WTC11 (cell line): Measurements from ENCODE around the gene NFYB. TPM values are rescaled to one million over a fixed set of nuclear protein-coding genes. Genes with fewer than 3 reads are reported as not detected.

Source experiments
- ATAC-seq: fragments of 200-7000 bp; cut with Tn5 transposase; 2 replicates; pipeline ENCODE4 v1.10.0; 2021; ENCODE audit warnings: mild to moderate bottlenecking, moderate library complexity
- CTCF ChIA-PET: fragments of 300-600 bp; sonication (Branson Sonifier 250); formaldehyde crosslinking; loops from one replicate; lab custom pipeline; 2021; ENCODE audit warnings: antibody characterized with exemption; lab: Charles Lee
- POLR2A ChIA-PET: fragments of 350-600 bp; sonication (Branson Sonifier 250); formaldehyde crosslinking; loops from one replicate; lab custom pipeline; 2021; ENCODE audit warnings: antibody characterized with exemption; lab: Charles Lee
- DNase-seq: peaks from one replicate; pipeline ENCODE4 v3.0.0; 2021; ENCODE audit warnings: low spot score
- H3K27ac Mint-ChIP-seq: 2 replicates; pipeline ENCODE4 v1.8.0; 2021; ENCODE audit warnings: mixed read lengths
- H3K27me3 Mint-ChIP-seq: 2 replicates; pipeline ENCODE4 v1.8.0; 2021; ENCODE audit warnings: low read depth, mild to moderate bottlenecking, moderate library complexity, mixed read lengths
- H3K36me3 Mint-ChIP-seq: 2 replicates; pipeline ENCODE4 v1.8.0; 2021; ENCODE audit warnings: mixed read lengths
- H3K4me1 Mint-ChIP-seq: 2 replicates; pipeline ENCODE4 v1.8.0; 2022; ENCODE audit warnings: mixed read lengths
- H3K4me3 Mint-ChIP-seq: 2 replicates; pipeline ENCODE4 v1.8.0; 2021; ENCODE audit warnings: mild to moderate bottlenecking, moderate library complexity, mixed read lengths
- H3K9me3 Mint-ChIP-seq: 2 replicates; pipeline ENCODE4 v1.8.0; 2021; ENCODE audit warnings: mixed read lengths
- ATF1 ChIP-seq: sonication (generic); formaldehyde crosslinking; IDR thresholded peaks from 2 replicates; pipeline ENCODE4 v1.8.1; 2023; ENCODE audit warnings: mild to moderate bottlenecking, moderate library complexity, missing genetic modification reagents
- ELF4 ChIP-seq: sonication (generic); formaldehyde crosslinking; IDR thresholded peaks from 2 replicates; pipeline ENCODE4 v1.8.1; 2022; ENCODE audit warnings: low read depth, mild to moderate bottlenecking, moderate library complexity, missing genetic modification reagents
- FOXK1 ChIP-seq: sonication (generic); formaldehyde crosslinking; IDR thresholded peaks from 2 replicates; pipeline ENCODE4 v1.8.0; 2022; ENCODE audit warnings: mild to moderate bottlenecking, moderate library complexity, missing genetic modification reagents
- GTF2I ChIP-seq: fragments of 250-450 bp; sonication (Bioruptor Pico); conservative IDR thresholded peaks from 2 replicates; pipeline ENCODE4 v1.4.0; 2021; ENCODE audit warnings: mild to moderate bottlenecking
- OVOL2 ChIP-seq: fragments of 250-450 bp; sonication (Bioruptor Pico); IDR thresholded peaks from 2 replicates; pipeline ENCODE4 v1.9.0; 2021; ENCODE audit warnings: mild to moderate bottlenecking, borderline replicate concordance
- STAT6 ChIP-seq: sonication (generic); formaldehyde crosslinking; conservative IDR thresholded peaks from 2 replicates; pipeline ENCODE4 v1.8.1; 2023; ENCODE audit warnings: mild to moderate bottlenecking, low read depth, missing genetic modification reagents, moderate library complexity
- TEAD1 ChIP-seq: sonication (generic); formaldehyde crosslinking; IDR thresholded peaks from 2 replicates; pipeline ENCODE4 v1.8.0; 2022; ENCODE audit warnings: mild to moderate bottlenecking, missing genetic modification reagents
- ZBTB21 ChIP-seq: sonication (generic); formaldehyde crosslinking; IDR thresholded peaks from 2 replicates; pipeline ENCODE4 v1.8.1; 2023; ENCODE audit warnings: mild to moderate bottlenecking, missing genetic modification reagents, borderline replicate concordance
- ZNF121 ChIP-seq: sonication (generic); formaldehyde crosslinking; IDR thresholded peaks from 2 replicates; pipeline ENCODE4 v1.8.0; 2023; ENCODE audit warnings: missing genetic modification reagents
- ZNF396 ChIP-seq: fragments of 250-450 bp; sonication (Bioruptor Pico); IDR thresholded peaks from 2 replicates; pipeline ENCODE4 v1.8.0; 2021; ENCODE audit warnings: mild to moderate bottlenecking, moderate library complexity, borderline replicate concordance
- ZNF512 ChIP-seq: sonication (generic); formaldehyde crosslinking; IDR thresholded peaks from 2 replicates; pipeline ENCODE4 v1.8.1; 2022; ENCODE audit warnings: missing genetic modification reagents, borderline replicate concordance
- total RNA-seq: library from RNA; stranded (reverse); gene quantifications from 3 replicates; pipeline ENCODE4 v1.2.3, GENCODE V29; 2021
- TF ChIP-seq, protein P1 (sequence below): sonication (generic); formaldehyde crosslinking; IDR thresholded peaks from 2 replicates; pipeline ENCODE4 v1.8.1; 2023; ENCODE audit warnings: mild to moderate bottlenecking, missing genetic modification reagents, borderline replicate concordance
- TF ChIP-seq, protein P2 (sequence below): sonication (generic); formaldehyde crosslinking; IDR thresholded peaks from 2 replicates; pipeline ENCODE4 v1.8.0; 2022; ENCODE audit warnings: mild to moderate bottlenecking, missing genetic modification reagents
- TF ChIP-seq, protein P3 (sequence below): fragments of 200-600 bp; IDR thresholded peaks from 2 replicates; pipeline ENCODE4 v1.8.0; 2022; ENCODE audit warnings: antibody characterized with exemption
- TF ChIP-seq, protein P4 (sequence below): fragments of 250-450 bp; sonication (Bioruptor Pico); conservative IDR thresholded peaks from 2 replicates; pipeline ENCODE4 v1.9.0; 2021; ENCODE audit warnings: mild to moderate bottlenecking
- TF ChIP-seq, protein P5 (sequence below): sonication (generic); formaldehyde crosslinking; IDR thresholded peaks from 2 replicates; pipeline ENCODE4 v1.8.1; 2023; ENCODE audit warnings: mild to moderate bottlenecking, moderate library complexity, missing genetic modification reagents

NFYB gene
- total RNA-seq, 1 experiment from 2014 or later, result 33.0 TPM

DNA sequence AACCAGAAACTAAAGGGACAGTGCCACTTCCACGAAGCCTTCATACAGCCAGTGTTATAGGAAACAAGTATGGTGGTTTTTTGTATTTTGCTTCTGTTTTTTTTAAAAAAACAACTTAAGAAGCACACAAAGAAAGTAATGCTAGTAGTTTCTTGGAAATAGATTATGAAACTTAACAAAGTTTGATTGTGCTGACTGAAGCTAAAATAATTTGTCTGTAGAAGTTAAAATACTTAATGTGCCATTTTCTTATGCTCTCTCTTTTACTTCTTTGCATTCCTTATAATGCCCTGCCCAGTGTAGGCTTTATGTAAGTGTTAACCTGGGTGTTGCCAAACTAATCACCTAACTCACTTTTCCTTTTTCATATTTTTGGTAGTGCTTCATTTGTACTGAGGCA lies 57.2 kb downstream of the NFYB start (continued):
- TF ChIP-seq ELF4 (CRISPR knock-in tag), result no peak
- no peak for TF ChIP-seq GTF2I (CRISPR knock-in tag)
- TF ChIP-seq ZNF121, result no peak
- TF ChIP-seq, protein P1, sequence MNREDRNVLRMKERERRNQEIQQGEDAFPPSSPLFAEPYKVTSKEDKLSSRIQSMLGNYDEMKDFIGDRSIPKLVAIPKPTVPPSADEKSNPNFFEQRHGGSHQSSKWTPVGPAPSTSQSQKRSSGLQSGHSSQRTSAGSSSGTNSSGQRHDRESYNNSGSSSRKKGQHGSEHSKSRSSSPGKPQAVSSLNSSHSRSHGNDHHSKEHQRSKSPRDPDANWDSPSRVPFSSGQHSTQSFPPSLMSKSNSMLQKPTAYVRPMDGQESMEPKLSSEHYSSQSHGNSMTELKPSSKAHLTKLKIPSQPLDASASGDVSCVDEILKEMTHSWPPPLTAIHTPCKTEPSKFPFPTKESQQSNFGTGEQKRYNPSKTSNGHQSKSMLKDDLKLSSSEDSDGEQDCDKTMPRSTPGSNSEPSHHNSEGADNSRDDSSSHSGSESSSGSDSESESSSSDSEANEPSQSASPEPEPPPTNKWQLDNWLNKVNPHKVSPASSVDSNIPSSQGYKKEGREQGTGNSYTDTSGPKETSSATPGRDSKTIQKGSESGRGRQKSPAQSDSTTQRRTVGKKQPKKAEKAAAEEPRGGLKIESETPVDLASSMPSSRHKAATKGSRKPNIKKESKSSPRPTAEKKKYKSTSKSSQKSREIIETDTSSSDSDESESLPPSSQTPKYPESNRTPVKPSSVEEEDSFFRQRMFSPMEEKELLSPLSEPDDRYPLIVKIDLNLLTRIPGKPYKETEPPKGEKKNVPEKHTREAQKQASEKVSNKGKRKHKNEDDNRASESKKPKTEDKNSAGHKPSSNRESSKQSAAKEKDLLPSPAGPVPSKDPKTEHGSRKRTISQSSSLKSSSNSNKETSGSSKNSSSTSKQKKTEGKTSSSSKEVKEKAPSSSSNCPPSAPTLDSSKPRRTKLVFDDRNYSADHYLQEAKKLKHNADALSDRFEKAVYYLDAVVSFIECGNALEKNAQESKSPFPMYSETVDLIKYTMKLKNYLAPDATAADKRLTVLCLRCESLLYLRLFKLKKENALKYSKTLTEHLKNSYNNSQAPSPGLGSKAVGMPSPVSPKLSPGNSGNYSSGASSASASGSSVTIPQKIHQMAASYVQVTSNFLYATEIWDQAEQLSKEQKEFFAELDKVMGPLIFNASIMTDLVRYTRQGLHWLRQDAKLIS, result no peak
- TF ChIP-seq ATF1 (CRISPR knock-in tag), result no peak
- TF ChIP-seq, protein P2, sequence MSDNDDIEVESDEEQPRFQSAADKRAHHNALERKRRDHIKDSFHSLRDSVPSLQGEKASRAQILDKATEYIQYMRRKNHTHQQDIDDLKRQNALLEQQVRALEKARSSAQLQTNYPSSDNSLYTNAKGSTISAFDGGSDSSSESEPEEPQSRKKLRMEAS, result no peak
- no peak for TF ChIP-seq ZBTB21
- TF ChIP-seq FOXK1 (CRISPR knock-in tag), result no peak
- TF ChIP-seq, all 79 proteins: peak for 0

DNA sequence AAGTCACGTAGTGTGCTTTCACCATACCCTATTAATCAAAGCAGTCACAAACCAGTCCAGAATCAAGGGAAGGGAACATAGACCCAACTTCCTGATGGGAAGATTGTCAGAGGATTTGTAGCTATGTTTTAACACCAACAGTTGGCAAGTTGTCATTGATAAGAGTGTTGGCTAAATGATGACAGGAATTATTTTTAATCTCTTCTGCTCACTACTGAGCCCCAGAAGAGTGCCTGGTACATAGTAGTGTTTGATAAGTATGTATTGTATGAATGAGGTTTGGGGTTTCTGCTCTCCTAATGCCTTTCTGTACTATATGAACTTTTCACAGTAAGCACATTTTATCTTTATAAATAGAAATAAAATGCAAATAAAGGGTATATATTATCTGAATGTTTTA lies 59.0 kb downstream of the NFYB start:
- POLR2A ChIA-PET, result no interaction called here
- no peak for ATAC-seq
- no peak overlapping the region for H3K4me3 Mint-ChIP-seq
- TF ChIP-seq, protein P3, sequence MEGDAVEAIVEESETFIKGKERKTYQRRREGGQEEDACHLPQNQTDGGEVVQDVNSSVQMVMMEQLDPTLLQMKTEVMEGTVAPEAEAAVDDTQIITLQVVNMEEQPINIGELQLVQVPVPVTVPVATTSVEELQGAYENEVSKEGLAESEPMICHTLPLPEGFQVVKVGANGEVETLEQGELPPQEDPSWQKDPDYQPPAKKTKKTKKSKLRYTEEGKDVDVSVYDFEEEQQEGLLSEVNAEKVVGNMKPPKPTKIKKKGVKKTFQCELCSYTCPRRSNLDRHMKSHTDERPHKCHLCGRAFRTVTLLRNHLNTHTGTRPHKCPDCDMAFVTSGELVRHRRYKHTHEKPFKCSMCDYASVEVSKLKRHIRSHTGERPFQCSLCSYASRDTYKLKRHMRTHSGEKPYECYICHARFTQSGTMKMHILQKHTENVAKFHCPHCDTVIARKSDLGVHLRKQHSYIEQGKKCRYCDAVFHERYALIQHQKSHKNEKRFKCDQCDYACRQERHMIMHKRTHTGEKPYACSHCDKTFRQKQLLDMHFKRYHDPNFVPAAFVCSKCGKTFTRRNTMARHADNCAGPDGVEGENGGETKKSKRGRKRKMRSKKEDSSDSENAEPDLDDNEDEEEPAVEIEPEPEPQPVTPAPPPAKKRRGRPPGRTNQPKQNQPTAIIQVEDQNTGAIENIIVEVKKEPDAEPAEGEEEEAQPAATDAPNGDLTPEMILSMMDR, result no peak
- TF ChIP-seq ZNF396 (CRISPR knock-in tag), result no peak
- no peak for TF ChIP-seq TEAD1 (CRISPR knock-in tag)
- no peak for TF ChIP-seq STAT6 (CRISPR knock-in tag)
- TF ChIP-seq, protein P4, sequence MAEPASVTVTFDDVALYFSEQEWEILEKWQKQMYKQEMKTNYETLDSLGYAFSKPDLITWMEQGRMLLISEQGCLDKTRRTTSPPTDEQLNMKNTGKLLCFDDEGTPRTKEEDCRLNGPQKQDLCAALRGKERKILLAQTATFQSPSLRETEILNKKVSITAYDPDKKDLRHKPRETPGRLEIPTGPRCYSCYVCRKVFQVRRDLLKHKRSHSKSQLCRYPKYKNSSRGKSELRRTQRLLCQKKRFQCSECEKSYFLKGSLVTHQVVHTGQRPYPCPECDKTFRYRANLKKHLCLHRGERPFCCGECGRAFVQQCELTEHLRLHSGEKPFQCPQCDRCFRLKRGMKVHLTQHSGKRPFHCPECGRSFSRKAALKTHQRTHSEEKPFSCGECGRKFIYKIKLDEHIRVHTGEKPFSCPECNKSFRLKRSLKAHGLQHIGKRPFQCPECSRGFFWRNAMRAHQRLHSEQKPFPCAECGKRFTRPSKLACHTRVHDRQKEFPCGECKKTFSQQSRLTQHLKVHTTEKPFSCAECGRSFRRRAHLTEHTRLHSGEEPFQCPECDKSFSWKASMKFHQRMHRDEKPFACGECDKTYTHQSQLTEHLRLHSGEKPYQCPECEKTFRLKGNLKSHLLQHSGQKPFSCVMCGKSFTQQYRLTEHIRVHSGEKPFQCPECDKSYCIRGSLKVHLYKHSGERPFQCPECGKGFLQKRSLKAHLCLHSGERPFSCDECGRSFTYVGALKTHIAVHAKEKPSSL (CRISPR knock-in tag), result no peak
- TF ChIP-seq, protein P5, sequence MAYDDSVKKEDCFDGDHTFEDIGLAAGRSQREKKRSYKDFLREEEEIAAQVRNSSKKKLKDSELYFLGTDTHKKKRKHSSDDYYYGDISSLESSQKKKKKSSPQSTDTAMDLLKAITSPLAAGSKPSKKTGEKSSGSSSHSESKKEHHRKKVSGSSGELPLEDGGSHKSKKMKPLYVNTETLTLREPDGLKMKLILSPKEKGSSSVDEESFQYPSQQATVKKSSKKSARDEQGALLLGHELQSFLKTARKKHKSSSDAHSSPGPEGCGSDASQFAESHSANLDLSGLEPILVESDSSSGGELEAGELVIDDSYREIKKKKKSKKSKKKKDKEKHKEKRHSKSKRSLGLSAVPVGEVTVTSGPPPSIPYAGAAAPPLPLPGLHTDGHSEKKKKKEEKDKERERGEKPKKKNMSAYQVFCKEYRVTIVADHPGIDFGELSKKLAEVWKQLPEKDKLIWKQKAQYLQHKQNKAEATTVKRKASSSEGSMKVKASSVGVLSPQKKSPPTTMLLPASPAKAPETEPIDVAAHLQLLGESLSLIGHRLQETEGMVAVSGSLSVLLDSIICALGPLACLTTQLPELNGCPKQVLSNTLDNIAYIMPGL (CRISPR knock-in tag), result no peak
- TF ChIP-seq ZNF512 (CRISPR knock-in tag), result no peak
- no peak for TF ChIP-seq ZBTB21
- no peak for TF ChIP-seq OVOL2 (CRISPR knock-in tag)
- H3K27ac Mint-ChIP-seq, result no peak overlapping the region
- no peaks in the 10 kb centered on the region for H3K4me1 Mint-ChIP-seq
- no peaks in the 10 kb centered on the region for H3K27me3 Mint-ChIP-seq
- H3K9me3 Mint-ChIP-seq, result no peaks in the 10 kb centered on the region
- no peaks in the 10 kb centered on the region for H3K36me3 Mint-ChIP-seq
- no peak for DNase-seq
- CTCF ChIA-PET, result interaction anchor here (1.2 to 2.0 kb wide), 2 partner anchors 21 to 30 kb away, joined by 4 to 5 read pairs; no protein-coding TSS in a partner anchor
